Measurements from ENCODE around the gene SUPT3H. TPM values are rescaled to one million over a fixed set of nuclear protein-coding genes. Genes with fewer than 3 reads are reported as not detected.

The SUPT3H gene
- total and polyA plus RNA-seq, 2 of the 8 experiments (the other 6 are each of a cell fraction or from before 2014, with no cell fraction given), result 18.8 to 23.0 TPM

DNA sequence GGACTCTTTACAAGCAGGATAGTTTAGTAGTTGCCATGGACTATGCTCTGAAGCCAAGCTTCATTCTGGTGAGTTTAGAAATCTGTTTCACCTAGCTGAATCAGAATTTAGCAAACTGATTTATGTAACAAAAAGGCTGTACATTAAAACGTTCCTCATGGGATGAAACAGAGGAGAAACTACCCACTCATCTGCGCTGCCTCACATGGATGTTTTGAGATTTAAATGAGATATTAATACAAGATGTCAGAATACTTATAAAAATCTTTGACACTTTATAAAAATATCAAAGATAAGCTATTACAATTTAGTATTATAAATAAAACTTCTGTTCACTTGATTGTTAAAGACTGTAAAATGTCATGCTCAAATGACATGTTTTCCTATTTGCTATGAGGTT is 32.8 kb downstream of the SUPT3H start:
- peaks cover 0 to 2% of the 10 kb centered on the region in 2 experiments for H4K20me1 ChIP-seq (replicated peaks in 1 of 2; ENCODE audit: control insufficient read depth in 1 of 2, insufficient read depth in 2 of 2, low read length in 2 of 2)
- POLR2A ChIA-PET (ENCODE audit: partially characterized antibody), result interaction anchor here (1.6 kb wide), 1 partner anchor 33 kb away, joined by 6 read pairs; the partner anchor contains the start of gene SUPT3H
- TF ChIP-seq MAFK (IDR thresholded peaks at IDR 0.05; ENCODE audit: low read depth, low read length), result no peak
- no peak for TF ChIP-seq ASH2L (IDR thresholded peaks at IDR 0.05; ENCODE audit: low read length)
- no peak for TF ChIP-seq HDAC2 (IDR thresholded peaks at IDR 0.05; ENCODE audit: borderline replicate concordance in 1 of 2, low read depth in 2 of 2, low read length in 2 of 2)
- TF ChIP-seq RBBP5 (IDR thresholded peaks at IDR 0.05; ENCODE audit: borderline replicate concordance, low read depth, low read length), result no peak
- TF ChIP-seq HDAC6 (IDR thresholded peaks at IDR 0.05; ENCODE audit: low read depth, low read length), result no peak
- TF ChIP-seq MAX (IDR thresholded peaks at IDR 0.05), result no peak
- no peak for TF ChIP-seq POLR2A (IDR thresholded peaks at IDR 0.05; ENCODE audit: control extremely low read depth in 1 of 2, low read depth in 2 of 2, low read length in 2 of 2)
- TF ChIP-seq SAP30 (IDR thresholded peaks at IDR 0.05; ENCODE audit: insufficient read depth, insufficient replicate concordance, low read length), result no peak
- no peak for TF ChIP-seq EZH2 (IDR thresholded peaks at IDR 0.05; ENCODE audit: low read depth, low read length, severe bottlenecking)
- TF ChIP-seq EP300 (IDR thresholded peaks at IDR 0.05; ENCODE audit: borderline replicate concordance in 1 of 2, low read depth in 2 of 2, low read length in 2 of 2), result no peak
- TF ChIP-seq ZNF274 (IDR thresholded peaks at IDR 0.05; ENCODE audit: borderline replicate concordance, extremely low read depth, low read length), result no peak
- TF ChIP-seq ATF2 (IDR thresholded peaks at IDR 0.05; ENCODE audit: low read length), result no peak

More for the DNA sequence above, 32.8 kb downstream of the SUPT3H start:
- Histone ChIP-seq H3K14ac (ENCODE audit: insufficient read length) (no peak overlapping the region), H3K56ac (replicated peaks; ENCODE audit: insufficient read length, low read depth, low read length) (no peak overlapping the region), H2BK120ac (replicated peaks; ENCODE audit: low read depth, low read length) (no peak overlapping the region), H2BK12ac (ENCODE audit: low read depth, low read length) (no peak overlapping the region), H3K9me3 (ENCODE audit: insufficient read depth in 2 of 2, low read depth in 1 of 2, low read length in 1 of 2) (no peaks in the 10 kb centered on the region), H2BK15ac (ENCODE audit: low read length) (no peak overlapping the region), H2BK5ac (ENCODE audit: low read depth, low read length) (no peak overlapping the region), H3K27me3 (replicated peaks in 1 of 4; ENCODE audit: control insufficient read depth in 3 of 4, extremely low read depth in 1 of 4, insufficient read depth in 3 of 4, low read length in 3 of 4) (no peaks in the 10 kb centered on the region), H3K27ac (ENCODE audit: low read depth, low read length) (no peak overlapping the region), H3K23ac (ENCODE audit: insufficient read length) (no peak overlapping the region), H4K8ac (ENCODE audit: extremely low read depth, insufficient read depth, low read length) (no peak overlapping the region), H3K18ac (ENCODE audit: extremely low read depth, low read length) (no peak overlapping the region), H4K91ac (replicated peaks; ENCODE audit: insufficient read length, low read length) (no peak overlapping the region), H2AFZ (ENCODE audit: low read length) (no peak overlapping the region), H3K23me2 (ENCODE audit: low read depth, low read length) (no peaks in the 10 kb centered on the region), H3K36me3 (ENCODE audit: control insufficient read depth in 2 of 4, insufficient read depth in 4 of 4, low read length in 3 of 4) (no peaks in the 10 kb centered on the region), H3K4me1 (replicated peaks in 1 of 4; ENCODE audit: control insufficient read depth in 3 of 4, insufficient read depth in 4 of 4, low read length in 3 of 4) (peaks cover 0 to 2% (median 0%) of the 10 kb centered on the region in 4 experiments; a peak in 1 of 7 replicates), H3K4me3 (ENCODE audit: extremely low read depth in 1 of 4, insufficient read depth in 2 of 4, low read depth in 3 of 4, low read length in 4 of 4) (no peak overlapping the region), H3K9ac (replicated peaks in 1 of 4; ENCODE audit: extremely low read depth in 1 of 4, low read depth in 3 of 4, low read length in 3 of 4) (no peak overlapping the region), H3K79me1 (ENCODE audit: low read depth, low read length) (no peaks in the 10 kb centered on the region), H2BK20ac (ENCODE audit: low read length) (no peak overlapping the region), H3K4me2 (ENCODE audit: insufficient read depth in 1 of 2, low read depth in 2 of 2, low read length in 2 of 2) (no peak overlapping the region), H3K4ac (replicated peaks; ENCODE audit: insufficient read length, low read depth, low read length) (no peak overlapping the region), H3K79me2 (ENCODE audit: control insufficient read depth in 1 of 2, insufficient read depth in 2 of 2, low read length in 2 of 2) (no peaks in the 10 kb centered on the region; a peak in 1 of 4 replicates), H2AK5ac (ENCODE audit: low read depth, low read length) (no peak overlapping the region), H4K5ac (ENCODE audit: insufficient read length, low read depth, low read length) (no peak overlapping the region)
- FAIRE-seq (no peak), DNase-seq (ENCODE audit: low read depth in 1 of 2, low spot score in 2 of 2) (no peak)
- 86% methylated on average over 2 of the region's 2 CpGs; no CpG with 5 or more reads in 1 of the 2 experiments for WGBS, 2 experiments (ENCODE audit: extremely low coverage in 1 of 2, insufficient coverage in 1 of 2, insufficient read length in 1 of 2, insufficient replicate concordance in 2 of 2, low coverage in 1 of 2, low lambda C conversion rate in 2 of 2, missing lambda C conversion rate in 1 of 2)
- CTCF ChIA-PET (ENCODE audit: partially characterized antibody), result no interaction called here
